GM12892 (cell line): ENCODE results near the gene IGF1R.

Experiments
- POLR2A ChIP-seq: IDR thresholded peaks from 2 replicates; pipeline ENCODE4 v1.6.1; 2011; ENCODE audit warnings: low read depth, low read length, control low read depth
- POLR2AphosphoS5 ChIP-seq: IDR thresholded peaks from 2 replicates; pipeline ENCODE4 v1.6.1; 2011; ENCODE audit warnings: low read depth, low read length, control low read depth
- TAF1 ChIP-seq: IDR thresholded peaks from 2 replicates; pipeline ENCODE4 v1.6.1; 2011; ENCODE audit warnings: low read depth, mild to moderate bottlenecking, control low read depth, low read length, borderline replicate concordance

GRCh38 chr15:98745179-98745578 lies 96.8 kb downstream of the IGF1R start:
- TF ChIP-seq TAF1, result no peak
- no peak for TF ChIP-seq POLR2AphosphoS5
- TF ChIP-seq POLR2A, result no peak
